Naive thymus-derived CD4-positive, alpha-beta T cell (primary cell): ENCODE data around the gene EIPR1. TPM values are rescaled to one million over a fixed set of nuclear protein-coding genes. Genes with fewer than 3 reads are reported as not detected.

Experiments
- ATAC-seq: fragments of 150-1000 bp; cut with Tn5 transposase; 2 replicates; pipeline ENCODE4 v1.10.0; 2021; ENCODE audit warnings: mild to moderate bottlenecking, moderate library complexity
- CTCF ChIA-PET: fragments of 350-600 bp; sonication (Branson Sonifier 250); formaldehyde crosslinking; loops from one replicate; lab custom pipeline; 2021; ENCODE audit warnings: antibody characterized with exemption; lab: Charles Lee
- POLR2A ChIA-PET: fragments of 350-600 bp; sonication (Branson Sonifier 250); formaldehyde crosslinking; loops from one replicate; lab custom pipeline; 2021; ENCODE audit warnings: antibody characterized with exemption, inconsistent platforms; lab: Charles Lee
- DNase-seq, 9 donors: peaks; one replicate each; pipeline versions ENCODE4 v3.0.0 to v3.0.0-alpha.2; 2020 to 2022; ENCODE audit warnings: mixed read lengths in 1 of 9
- H3K27ac ChIP-seq: one replicate; pipeline ENCODE4 v1.7.0; 2013; ENCODE audit warnings: mild to moderate bottlenecking, low read depth, low read length, moderate library complexity
- H3K27me3 ChIP-seq, 2 donors: one replicate each; pipeline ENCODE4 v1.7.0; 2013; ENCODE audit warnings: low read length in 2 of 2, mild to moderate bottlenecking in 2 of 2, moderate library complexity in 2 of 2; ENCODE audit not compliant: control insufficient read depth in 2 of 2, insufficient read depth in 2 of 2
- H3K36me3 ChIP-seq, 3 experiments: 1 replicate in 2 of 3; 2 replicates in 1 of 3; pipeline ENCODE4 v1.7.0; 2013; ENCODE audit warnings: low read length in 3 of 3, mild to moderate bottlenecking in 3 of 3, moderate library complexity in 1 of 3; ENCODE audit not compliant: insufficient read depth in 3 of 3, control insufficient read depth in 2 of 3
- H3K4me1 ChIP-seq, 2 donors: one replicate each; pipeline ENCODE4 v1.7.0; 2013; ENCODE audit warnings: low read length in 2 of 2, mild to moderate bottlenecking in 2 of 2, moderate library complexity in 1 of 2; ENCODE audit not compliant: control insufficient read depth in 2 of 2, insufficient read depth in 2 of 2
- H3K4me3 ChIP-seq: 2 replicates; pipeline ENCODE4 v1.7.0; 2013; ENCODE audit warnings: mild to moderate bottlenecking, low read length
- H3K9me3 ChIP-seq, 3 experiments: 1 replicate in 2 of 3; 2 replicates in 1 of 3; pipeline ENCODE4 v1.7.0; 2013; ENCODE audit warnings: low read length in 3 of 3; ENCODE audit not compliant: control insufficient read depth in 2 of 3
- H3K27ac Mint-ChIP-seq, 9 donors: one replicate each; pipeline ENCODE4 v1.8.0; 2020 to 2022; ENCODE audit warnings: mixed read lengths in 9 of 9, mild to moderate bottlenecking in 8 of 9, moderate library complexity in 5 of 9, inconsistent platforms in 2 of 9
- H3K27me3 Mint-ChIP-seq, 5 donors: one replicate each; pipeline ENCODE4 v1.8.0; 2021 to 2022; ENCODE audit warnings: mixed read lengths in 5 of 5, mild to moderate bottlenecking in 1 of 5
- H3K36me3 Mint-ChIP-seq, 5 donors: one replicate each; pipeline ENCODE4 v1.8.0; 2020 to 2022; ENCODE audit warnings: mixed read lengths in 5 of 5, mild to moderate bottlenecking in 3 of 5, inconsistent platforms in 1 of 5
- H3K4me1 Mint-ChIP-seq, 7 donors: one replicate each; pipeline ENCODE4 v1.8.0; 2020 to 2022; ENCODE audit warnings: mixed read lengths in 7 of 7, mild to moderate bottlenecking in 3 of 7, inconsistent platforms in 1 of 7
- H3K4me3 Mint-ChIP-seq, 10 donors: one replicate each; pipeline ENCODE4 v1.8.0; 2020 to 2022; ENCODE audit warnings: mild to moderate bottlenecking in 10 of 10, mixed read lengths in 10 of 10, moderate library complexity in 6 of 10, inconsistent platforms in 2 of 10
- H3K9me3 Mint-ChIP-seq, 11 donors: one replicate each; pipeline ENCODE4 v1.8.0; 2020 to 2022; ENCODE audit warnings: mixed read lengths in 11 of 11, mild to moderate bottlenecking in 4 of 11, inconsistent platforms in 1 of 11, moderate library complexity in 1 of 11
- intact Hi-C, 2 donors: fragments of 100-400 bp; cut with micrococcal nuclease; formaldehyde crosslinking; loops; one replicate each; pipeline ENCODE4 v1.15.1; 2023
- polyA plus RNA-seq, 2 donors: library from polyadenylated mRNA; unstranded; fragments of 300-500 nt; fragmentation: Illumina TruSeq; gene quantifications; one replicate each; pipeline ENCODE4 v1.2.3, GENCODE V29; 2021
- total RNA-seq, 6 experiments: library from RNA in 5 of 6; stranded (reverse) in 5 of 6; gene quantifications; 1 replicate in 5 of 6; 2 replicates in 1 of 6; pipeline ENCODE4 v1.2.3 and lab custom pipeline; 2021 to 2026

EIPR1 gene
- total and polyA plus RNA-seq, 7 experiments from 2014 or later = 24.4 to 46.2 (median 27.3) TPM

DNA sequence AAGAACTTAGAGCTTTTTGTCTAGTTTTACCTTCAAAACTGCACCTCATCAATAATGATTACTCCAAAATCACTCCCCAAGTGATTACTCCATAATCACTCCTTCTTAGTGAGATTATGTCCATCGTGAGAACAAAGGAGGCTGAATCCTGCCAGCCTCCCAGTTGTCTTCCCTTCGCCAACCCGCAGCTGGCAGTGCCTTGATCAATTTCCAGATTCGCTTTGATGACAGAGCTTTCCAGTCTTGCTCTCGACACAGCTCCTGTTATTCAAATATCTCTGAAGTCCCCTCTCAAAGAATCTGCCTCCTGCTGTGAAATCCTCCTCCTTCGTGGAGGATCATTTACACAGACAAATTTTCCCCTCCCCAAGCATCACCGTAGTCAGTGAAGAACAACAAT, 237.7 kb downstream of the EIPR1 start:
- Histone ChIP-seq H3K27me3 (no peaks in the 10 kb centered on the region), H3K9me3 (no peaks in the 10 kb centered on the region), H3K4me3 (no peak overlapping the region), H3K27ac (no peak overlapping the region), H3K36me3 (no peaks in the 10 kb centered on the region), H3K4me1 (no peaks in the 10 kb centered on the region)
- intact Hi-C loops = no loop called here
- H3K27me3 Mint-ChIP-seq = no peaks in the 10 kb centered on the region
- DNase-seq (no peak), ATAC-seq (no peak)
- H3K36me3 Mint-ChIP-seq = peaks cover 0 to 5% (median 0%) of the 10 kb centered on the region in 5 donors
- POLR2A ChIA-PET = no interaction called here
- peaks cover 0 to 8% (median 2%) of the 10 kb centered on the region in 11 donors for H3K9me3 Mint-ChIP-seq
- H3K4me1 Mint-ChIP-seq = no peaks in the 10 kb centered on the region
- no peak overlapping the region for H3K27ac Mint-ChIP-seq
- CTCF ChIA-PET = no interaction called here
- no peak overlapping the region for H3K4me3 Mint-ChIP-seq

Other genes starting within 250 kb of the EIPR1 start
- gene TRAPPC12, start 1.9 kb upstream of the EIPR1 start, total RNA-seq = 100 to 1,000 TPM in 4 of 5 experiments, 10 to 100 TPM in 1; 90.5 to 160 (median 121) TPM
- gene TRAPPC12, start 1.9 kb upstream of the EIPR1 start, polyA plus RNA-seq = 10 to 100 TPM; 29.8 to 44.5 TPM
- gene ADI1, start 141.7 kb upstream of the EIPR1 start, total RNA-seq = 10 to 100 TPM; 26.4 to 41.7 (median 39.3) TPM
- gene ADI1, start 141.7 kb upstream of the EIPR1 start, polyA plus RNA-seq = 10 to 100 TPM; 60.9 to 73.3 TPM
- gene RNASEH1, start 180.5 kb upstream of the EIPR1 start, total RNA-seq = 10 to 100 TPM; 17.6 to 31.2 (median 23.4) TPM
- 10 to 100 TPM; 31.1 to 37.6 TPM for gene RNASEH1, start 180.5 kb upstream of the EIPR1 start, polyA plus RNA-seq
- 1,000 to 10,000 TPM; 1,197 to 1,878 (median 1,602) TPM for gene RPS7, start 197.4 kb upstream of the EIPR1 start, total RNA-seq
- gene RPS7, start 197.4 kb upstream of the EIPR1 start, polyA plus RNA-seq = 1,000 to 10,000 TPM; 1,224 to 1,352 TPM
- under 1 TPM in 1 of 5 experiments, not detected in 4; 0.48 TPM for gene COLEC11, start 217.3 kb upstream of the EIPR1 start, total RNA-seq
- gene COLEC11, start 217.3 kb upstream of the EIPR1 start, polyA plus RNA-seq = under 1 TPM in 1 of 2 donors, not detected in 1; 0.46 TPM